IPS-11a (cell line): ENCODE results near the gene IGSF9B.

Experiments
- H3K4me3 ChIP-seq: one replicate; pipeline ENCODE4 v1.5.1; 2013; ENCODE audit warnings: low read depth, low read length, control low read depth

IGSF9B gene

DNA sequence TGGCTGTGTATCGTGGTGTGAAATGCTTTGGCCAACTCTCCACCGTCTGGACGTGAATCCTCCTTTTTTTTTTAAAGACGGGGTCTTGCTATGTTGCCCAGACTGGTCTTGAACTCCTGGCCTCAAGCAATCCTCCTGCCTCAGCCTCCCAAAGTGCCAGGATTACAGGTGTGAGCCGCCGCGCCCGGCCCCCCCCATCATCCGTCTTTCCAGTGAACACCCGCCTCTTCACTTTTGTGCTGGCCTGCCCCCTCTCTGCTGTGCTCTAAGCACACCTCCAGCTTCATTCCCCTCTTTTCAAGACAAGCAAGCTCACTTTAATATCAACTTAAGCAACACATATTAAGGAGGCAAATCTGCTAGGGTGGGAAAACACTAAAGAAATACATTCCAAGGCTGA is 35.3 kb downstream of the IGSF9B start:
- H3K4me3 ChIP-seq = no peak overlapping the region

- H3K4me3 ChIP-seq = no peak overlapping the region
These were observed 35.7 kb downstream of the IGSF9B start for GRCh38 chr11:133921026-133921425.

- H3K4me3 ChIP-seq = no peak overlapping the region
These were observed 36.4 kb downstream of the IGSF9B start for GRCh38 chr11:133920109-133920990.

DNA sequence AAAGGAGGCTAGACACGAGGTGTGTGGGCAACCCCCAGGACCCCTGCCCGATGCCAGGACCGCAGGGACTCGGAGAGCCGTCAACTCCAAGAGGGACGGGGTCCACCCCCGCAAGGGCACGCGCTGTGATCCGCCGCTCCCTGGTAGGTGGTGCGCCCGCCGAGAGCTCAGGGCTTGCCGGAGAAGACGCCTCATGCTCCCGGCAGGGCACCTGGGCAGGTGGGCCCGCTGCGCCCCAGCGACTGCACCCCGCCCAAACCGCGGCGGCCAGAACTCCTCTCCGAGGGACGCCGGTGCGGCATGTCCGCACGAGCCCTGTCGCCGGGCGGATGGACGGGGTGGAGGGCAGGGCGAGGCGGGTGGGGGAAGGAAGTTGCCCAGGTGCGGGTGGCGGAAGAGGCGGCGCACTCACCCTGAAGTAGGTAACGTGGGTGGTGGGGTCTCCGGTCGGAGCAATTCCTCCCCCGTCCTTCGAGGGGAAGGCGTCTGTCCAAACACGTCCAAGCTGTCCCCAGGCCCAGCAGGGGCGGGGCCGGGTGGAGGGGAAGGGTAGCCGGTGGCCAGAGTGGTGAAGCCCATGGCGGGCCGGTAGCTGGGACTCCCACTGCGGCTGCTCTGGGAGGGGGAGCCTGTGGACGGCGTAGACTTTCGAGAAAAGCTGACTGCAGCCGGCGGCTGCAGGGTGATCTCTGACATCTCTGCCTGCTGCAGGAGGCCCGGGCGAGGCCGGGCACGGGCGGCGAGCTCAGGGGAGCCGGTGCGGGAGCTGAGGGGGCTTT is 37.2 kb downstream of the IGSF9B start:
- H3K4me3 ChIP-seq = no peak overlapping the region

- no peak overlapping the region for H3K4me3 ChIP-seq
These were observed 38.0 kb downstream of the IGSF9B start for GRCh38 chr11:133918608-133919260.

GRCh38 chr11:133917921-133918607 is 38.7 kb downstream of the IGSF9B start:
- peak overlapping the region; percentile 13 for H3K4me3 ChIP-seq

DNA sequence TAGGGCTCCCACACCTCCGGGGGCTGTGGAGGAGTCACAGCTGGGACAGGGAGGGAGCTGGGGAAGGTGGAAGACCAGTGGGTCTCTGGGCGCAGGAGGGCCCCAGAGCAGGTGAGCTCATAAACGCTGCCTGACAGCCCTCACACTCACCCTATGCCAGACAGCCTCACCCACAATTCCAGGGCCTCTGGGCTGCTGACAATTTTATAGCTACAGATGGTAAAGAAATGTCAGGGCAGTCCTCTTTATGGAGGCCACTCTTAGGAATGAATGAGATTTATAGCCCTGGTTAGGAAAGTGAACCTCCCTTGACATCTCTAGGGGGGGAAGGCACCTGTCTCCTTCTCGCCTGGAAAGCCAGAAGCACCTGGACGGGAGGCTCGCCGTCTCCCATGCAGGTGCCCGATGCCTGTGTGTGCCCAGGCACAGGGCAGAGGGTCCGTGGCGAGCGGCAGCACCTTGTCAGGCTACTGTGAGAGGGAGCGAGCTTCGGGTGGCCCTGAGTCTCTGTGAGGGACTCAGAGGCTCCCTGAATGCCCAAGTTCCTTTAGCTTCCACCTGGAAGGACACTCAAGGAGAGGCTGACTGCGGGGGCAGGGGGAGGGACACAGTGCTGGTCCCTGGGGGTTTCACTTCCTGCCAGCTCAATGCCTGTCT is 39.9 kb downstream of the IGSF9B start:
- no peak overlapping the region for H3K4me3 ChIP-seq

- no peak overlapping the region for H3K4me3 ChIP-seq
These were observed 43.0 kb downstream of the IGSF9B start for GRCh38 chr11:133913761-133914160.

DNA sequence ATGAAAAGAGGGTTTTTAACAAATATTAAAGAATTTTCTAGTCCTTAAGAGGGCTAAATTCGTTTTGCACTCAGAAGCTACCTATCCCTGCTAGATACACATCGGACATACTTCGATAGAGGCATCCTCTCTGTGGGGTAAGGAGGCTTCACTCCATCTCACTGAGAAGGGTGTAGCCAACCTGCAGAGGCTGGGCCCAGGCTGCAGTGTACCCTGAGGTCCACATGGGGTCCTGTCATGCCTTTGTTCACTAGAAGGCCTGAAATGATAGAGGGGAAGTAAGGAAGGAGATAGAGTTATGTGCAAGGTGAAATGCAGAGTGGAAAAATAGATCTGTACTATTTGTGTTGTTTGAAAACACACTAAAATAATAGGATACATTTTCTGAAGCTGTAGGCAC is 45.6 kb downstream of the IGSF9B start:
- H3K4me3 ChIP-seq = no peak overlapping the region

- no peak overlapping the region for H3K4me3 ChIP-seq
These were observed 46.7 kb downstream of the IGSF9B start for GRCh38 chr11:133910101-133910500.

- no peak overlapping the region for H3K4me3 ChIP-seq
These were observed 47.9 kb downstream of the IGSF9B start for GRCh38 chr11:133908827-133909226.

DNA sequence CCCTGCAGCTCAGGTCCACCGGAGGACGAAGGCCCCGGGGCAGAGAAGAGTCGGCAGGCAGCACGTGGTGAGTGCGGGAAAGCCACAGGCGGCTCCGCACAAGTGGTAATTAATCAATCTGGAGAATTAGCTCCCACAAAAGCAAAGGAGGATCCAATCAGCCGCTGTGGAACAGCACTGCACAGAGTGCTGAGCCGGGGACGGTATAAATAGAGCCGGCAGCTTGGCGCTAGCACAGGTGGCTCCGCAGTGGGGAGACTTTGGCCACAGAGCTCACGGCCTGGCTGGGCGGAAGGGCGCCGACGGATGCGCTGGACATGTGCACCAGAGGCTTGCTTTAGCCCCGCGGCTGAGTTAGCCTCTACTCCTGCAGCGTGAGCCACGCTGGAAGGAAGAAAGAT is 48.9 kb downstream of the IGSF9B start:
- no peak overlapping the region for H3K4me3 ChIP-seq

DNA sequence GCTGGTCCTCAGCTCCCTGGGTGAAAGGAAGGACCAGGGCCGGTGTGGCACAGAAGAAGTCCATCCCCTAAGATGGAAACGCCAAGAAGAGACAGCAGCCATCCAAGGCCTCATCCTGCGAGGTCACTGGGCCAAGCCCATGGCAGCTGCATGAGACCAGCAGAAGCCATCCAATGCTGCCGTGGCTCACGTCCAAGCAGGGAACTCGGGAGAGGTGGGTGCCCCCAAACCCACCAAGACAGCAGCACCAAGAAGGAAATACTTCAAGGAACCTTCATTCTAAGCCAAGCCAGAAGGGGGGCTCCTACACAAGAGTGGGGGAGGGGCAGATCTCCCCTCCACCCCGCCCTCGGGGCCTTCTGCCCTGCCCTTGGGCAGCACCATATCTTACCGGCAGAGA is 49.6 kb downstream of the IGSF9B start:
- H3K4me3 ChIP-seq = no peak overlapping the region

DNA sequence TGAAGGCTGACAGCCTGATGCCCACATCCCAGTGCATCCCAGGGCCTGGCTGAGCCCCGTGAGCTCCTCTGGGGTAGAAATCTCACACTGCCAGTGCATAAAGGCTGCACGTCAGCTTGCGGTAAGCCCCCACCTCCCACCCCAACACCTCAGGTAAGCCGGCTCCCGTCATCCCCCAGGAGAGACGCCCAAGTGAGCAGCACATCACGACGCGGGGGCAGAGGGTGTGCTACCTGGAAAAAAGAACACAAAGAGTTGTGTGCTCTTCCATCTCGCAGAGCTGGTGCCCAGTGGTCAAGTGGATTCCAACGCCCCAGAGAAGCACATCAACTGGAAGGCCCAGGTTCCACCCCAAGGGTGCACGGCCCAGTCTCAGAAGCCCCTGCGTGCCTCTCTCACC is 50.0 kb downstream of the IGSF9B start:
- no peak overlapping the region for H3K4me3 ChIP-seq

- no peak overlapping the region for H3K4me3 ChIP-seq
These were observed 50.5 kb downstream of the IGSF9B start for GRCh38 chr11:133906241-133906640.

- no peak overlapping the region for H3K4me3 ChIP-seq
These were observed 51.1 kb downstream of the IGSF9B start for GRCh38 chr11:133905677-133906156.

DNA sequence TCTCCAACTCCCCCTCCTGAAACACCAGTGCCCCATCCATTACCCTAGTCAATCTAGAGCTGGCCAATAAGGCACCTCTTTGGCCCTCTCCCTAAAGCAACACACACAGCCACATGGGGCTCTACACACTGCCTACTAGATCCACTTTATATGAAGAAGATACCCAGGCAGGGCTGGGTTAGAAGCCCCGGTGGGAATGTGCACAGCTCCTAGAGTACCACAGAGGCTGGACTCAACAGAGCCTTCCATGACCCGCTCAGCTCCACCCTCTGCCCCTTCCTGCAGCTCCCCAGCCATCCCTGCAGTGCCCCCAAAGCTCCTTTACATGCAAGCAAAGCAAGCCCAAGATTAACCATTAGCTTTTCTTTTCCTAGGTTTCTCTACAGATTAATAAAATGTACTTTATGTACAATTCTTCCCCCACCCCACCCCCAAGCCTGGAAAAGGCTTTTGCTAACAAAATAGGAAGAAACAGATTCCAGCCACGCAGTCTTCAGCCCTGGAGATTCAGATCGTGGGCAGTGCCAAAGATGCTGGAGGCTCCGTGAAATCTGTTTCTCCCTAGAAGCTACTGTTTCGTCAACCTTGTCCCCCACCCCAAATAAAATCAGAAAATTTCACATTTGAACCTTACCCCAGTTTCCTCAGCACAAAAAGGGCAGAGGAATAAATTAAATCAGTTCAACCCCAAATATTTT is 51.8 kb downstream of the IGSF9B start:
- H3K4me3 ChIP-seq = no peak overlapping the region

DNA sequence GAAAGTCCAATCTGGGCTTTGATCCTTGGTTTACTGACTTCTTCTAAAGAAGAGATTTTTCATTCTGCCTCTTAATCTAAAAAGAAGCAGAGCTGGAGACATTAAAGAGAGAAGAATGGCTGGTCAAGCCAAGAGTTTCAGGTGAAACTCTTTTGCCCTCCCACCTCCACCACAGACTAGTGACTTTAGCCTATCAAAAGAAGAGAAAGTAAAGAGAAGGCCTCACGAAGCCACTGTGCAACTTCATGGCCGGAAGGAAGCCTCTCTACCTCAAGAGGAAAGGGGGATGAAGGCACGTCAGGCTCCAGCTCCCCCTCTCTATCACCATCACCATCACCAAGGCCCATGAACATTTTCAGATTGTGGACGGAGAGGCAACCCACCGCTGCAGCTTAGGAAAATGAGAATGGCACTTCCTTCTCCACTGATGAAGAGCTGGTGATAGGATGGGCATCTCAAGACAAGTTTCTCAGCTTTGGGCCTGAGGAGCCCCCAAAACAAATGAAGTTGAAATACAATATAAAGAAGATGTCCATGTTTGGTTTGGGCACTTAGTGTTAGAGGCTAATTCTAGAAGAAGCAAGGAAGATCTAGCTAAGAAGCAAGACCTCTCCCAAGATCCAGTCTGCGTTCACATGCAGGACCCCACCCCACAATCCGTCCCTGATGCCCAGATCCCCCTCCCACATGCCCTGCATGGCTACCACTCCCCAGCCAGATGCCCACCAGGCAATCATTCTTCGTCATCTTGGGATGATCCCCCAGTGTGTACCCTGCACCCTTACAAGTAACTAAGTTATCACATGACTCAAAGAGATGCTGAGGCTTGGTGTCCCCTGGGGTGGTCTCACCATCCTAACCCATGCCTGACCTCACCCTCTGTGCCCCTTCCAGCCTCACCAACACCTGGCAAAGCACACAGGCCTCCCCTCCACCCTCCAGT is 52.6 kb downstream of the IGSF9B start:
- H3K4me3 ChIP-seq = no peak overlapping the region

DNA sequence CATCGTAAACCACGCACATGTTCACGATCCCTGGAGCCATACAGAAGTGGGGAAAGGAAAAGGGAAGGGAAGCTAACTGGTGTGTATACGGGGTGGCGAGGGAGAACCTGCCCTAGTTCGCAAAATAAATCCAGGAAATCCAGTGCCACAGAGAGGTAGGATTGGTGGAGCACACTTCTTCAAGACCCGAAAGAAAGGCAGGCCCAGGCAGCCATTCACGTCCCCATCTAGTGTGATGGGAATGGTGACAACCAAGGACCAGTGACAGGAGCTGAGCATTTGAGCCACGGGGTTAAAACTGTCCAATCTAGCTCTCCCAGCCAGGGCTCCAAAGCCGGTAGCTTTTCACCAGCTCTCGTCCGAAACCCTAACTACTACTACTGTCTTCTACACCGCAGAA is 53.7 kb downstream of the IGSF9B start:
- H3K4me3 ChIP-seq = no peak overlapping the region
